H1 (cell line): ENCODE results near the gene LSM3. TPM values are rescaled to one million over a fixed set of nuclear protein-coding genes. Genes with fewer than 3 reads are reported as not detected.

Source experiments
- EGR1 ChIP-seq: IDR thresholded peaks from 2 replicates; pipeline ENCODE4 v1.6.1; 2011; ENCODE audit warnings: low read depth, low read length, borderline replicate concordance
- EP300 ChIP-seq, 2 experiments: IDR thresholded peaks; 1 replicate in 1 of 2; 2 replicates in 1 of 2; pipeline ENCODE4 v1.6.1; 2011 to 2012; ENCODE audit warnings: low read depth in 2 of 2, low read length in 2 of 2, mild to moderate bottlenecking in 2 of 2, borderline replicate concordance in 1 of 2, inconsistent platforms in 1 of 2, moderate library complexity in 1 of 2
- SIN3A ChIP-seq, 2 experiments: IDR thresholded peaks in 1 of 2; conservative IDR thresholded peaks in 1 of 2; 2 replicates each; pipeline ENCODE4 v1.6.1; 2011 to 2012; ENCODE audit warnings: low read length in 2 of 2, improper control_type of control experiment in 1 of 2, low read depth in 1 of 2, mild to moderate bottlenecking in 1 of 2
- polyA plus RNA-seq, 7 experiments: library from polyadenylated mRNA; depleted of rRNA in 3 of 7; stranded (reverse) in 5 of 7; unstranded in 2 of 7; fragments of >200 nt in 5 of 7; fragments of 200-250 nt in 2 of 7; gene quantifications; 1 replicate in 5 of 7; 2 replicates in 1 of 7; 4 replicates in 1 of 7; pipeline versions ENCODE4 v1.2.1 to v1.2.3, GENCODE V29; 2011 to 2013; ENCODE audit warnings: missing spikeins in 2 of 7, mixed read lengths in 2 of 7
- total RNA-seq: library from RNA; stranded (reverse); fragmentation: NEBNext Ultra II Directional; extraction: Animal tissue kit (Norgen Biotek cat#: 25700); gene quantifications from 2 replicates; pipeline ENCODE4 v1.2.1, GENCODE V29; 2021
- TF ChIP-seq, protein P1 (sequence below): IDR thresholded peaks from 2 replicates; pipeline ENCODE4 v1.6.1; 2011; ENCODE audit warnings: low read length, improper control_type of control experiment

Gene LSM3
- total and polyA plus RNA-seq, 2 of the 8 experiments (the other 6 are each of a cell fraction or from before 2014, with no cell fraction given), result 7.1 to 25.4 TPM

DNA sequence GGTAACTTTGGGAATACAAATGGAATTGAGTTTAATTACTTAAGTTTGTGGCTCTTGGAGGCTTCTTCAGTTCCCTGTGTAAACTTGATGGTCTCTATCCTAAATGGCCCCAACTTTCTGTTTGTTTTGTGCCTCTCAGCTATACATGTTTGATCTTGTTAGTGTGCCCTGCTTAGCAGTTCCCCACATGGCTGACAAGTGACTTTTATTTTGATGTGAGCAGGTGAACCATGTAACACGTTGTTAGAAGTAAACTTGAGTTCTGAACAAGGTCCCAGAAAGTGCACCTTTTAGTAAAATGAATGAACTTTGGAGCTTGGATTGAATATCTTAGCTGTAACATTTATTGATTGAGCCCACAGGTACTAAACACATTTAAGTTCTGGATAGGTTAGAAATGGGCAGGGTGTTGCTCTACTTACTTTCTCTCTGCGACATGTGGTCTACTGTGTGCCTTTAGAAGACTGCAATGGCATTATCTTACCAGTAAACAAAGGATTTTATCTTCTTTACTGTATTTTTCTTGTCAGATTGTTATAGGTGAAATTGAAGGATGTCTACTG lies 4.5 kb downstream of the LSM3 start (continued):
- TF ChIP-seq EP300 (IDR thresholded peaks at IDR 0.05; ENCODE audit: borderline replicate concordance in 1 of 2, low read depth in 2 of 2, low read length in 2 of 2) (no peak), SIN3A (conservative IDR thresholded peaks at IDR 0.05 in 1 of 2, IDR thresholded peaks at IDR 0.05 in 1 of 2; ENCODE audit: low read depth in 1 of 2, low read length in 2 of 2) (no peak), EGR1 (no peak)
- TF ChIP-seq, protein P1, sequence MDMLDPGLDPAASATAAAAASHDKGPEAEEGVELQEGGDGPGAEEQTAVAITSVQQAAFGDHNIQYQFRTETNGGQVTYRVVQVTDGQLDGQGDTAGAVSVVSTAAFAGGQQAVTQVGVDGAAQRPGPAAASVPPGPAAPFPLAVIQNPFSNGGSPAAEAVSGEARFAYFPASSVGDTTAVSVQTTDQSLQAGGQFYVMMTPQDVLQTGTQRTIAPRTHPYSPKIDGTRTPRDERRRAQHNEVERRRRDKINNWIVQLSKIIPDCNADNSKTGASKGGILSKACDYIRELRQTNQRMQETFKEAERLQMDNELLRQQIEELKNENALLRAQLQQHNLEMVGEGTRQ, result no peak
